Measurements from ENCODE around the gene NISCH.

Gene NISCH

DNA sequence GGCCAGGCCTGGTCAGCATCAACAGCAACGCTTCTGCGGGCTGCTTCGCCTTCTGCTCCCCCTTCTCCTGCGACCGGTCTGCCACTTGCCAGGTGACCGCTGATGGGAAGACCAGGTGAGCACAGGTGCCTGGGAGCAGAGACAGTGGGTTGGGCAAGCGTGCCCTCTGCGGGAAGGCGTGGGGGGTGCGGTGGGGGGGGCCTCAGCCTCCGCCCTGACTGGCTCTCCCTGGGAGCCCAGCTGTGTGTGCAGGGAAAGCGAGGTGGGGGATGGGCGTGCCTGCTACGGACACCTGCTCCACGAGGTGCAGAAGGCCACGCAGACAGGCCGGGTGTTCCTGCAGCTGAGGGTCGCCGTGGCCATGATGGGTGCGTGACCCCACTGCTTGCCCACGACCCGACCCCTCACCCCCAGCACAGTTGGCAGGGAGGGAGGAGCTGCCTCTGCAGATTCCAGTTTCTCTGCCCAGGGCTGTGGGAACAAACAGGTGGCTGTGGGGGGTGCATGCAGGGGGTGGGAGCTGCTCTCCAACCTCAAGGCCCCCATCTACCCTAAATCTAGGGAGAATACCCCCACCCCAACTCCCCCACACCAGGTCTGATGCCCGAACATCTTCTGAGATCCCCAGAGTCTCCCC, 48.5 kb downstream of the NISCH start:
- no peak overlapping the region for H3K27ac ChIP-seq (ENCODE audit: low read length)
- H3K9me3 ChIP-seq (ENCODE audit: control insufficient read depth, low read depth, low read length): no peaks in the 10 kb centered on the region
- no peaks in the 10 kb centered on the region for H3K36me3 ChIP-seq (ENCODE audit: control insufficient read depth, low read depth, low read length)
- H3K27me3 ChIP-seq (ENCODE audit: control insufficient read depth, insufficient read depth, low read length): no peaks in the 10 kb centered on the region
- no peak overlapping the region for H3K4me3 ChIP-seq (ENCODE audit: low read length)
- no peaks in the 10 kb centered on the region for H3K4me1 ChIP-seq (ENCODE audit: control insufficient read depth, low read depth, low read length)
- H3K9ac ChIP-seq (ENCODE audit: low read length): no peak overlapping the region

DNA sequence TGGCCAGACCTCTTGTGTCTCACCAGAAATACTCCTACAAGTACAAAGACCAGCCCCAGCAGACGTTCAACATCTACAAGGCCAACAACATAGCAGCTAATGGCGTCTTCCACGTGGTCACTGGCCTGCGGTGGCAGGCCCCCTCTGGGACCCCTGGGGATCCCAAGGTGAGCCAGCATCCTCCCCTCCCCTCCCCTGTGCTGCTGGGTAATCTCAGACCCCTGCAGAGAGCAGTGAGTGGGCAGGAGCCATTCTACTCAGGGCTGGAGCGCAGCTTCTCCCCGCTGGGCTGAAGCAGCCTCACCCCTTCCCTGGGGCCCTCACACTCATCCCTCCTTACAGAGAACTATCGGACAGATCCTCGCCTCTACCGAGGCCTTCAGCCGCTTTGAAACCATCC, 49.6 kb downstream of the NISCH start:
- Histone ChIP-seq H3K9me3 (ENCODE audit: control insufficient read depth, low read depth, low read length) (no peaks in the 10 kb centered on the region), H3K4me3 (ENCODE audit: low read length) (no peak overlapping the region), H3K27ac (ENCODE audit: low read length) (no peak overlapping the region), H3K9ac (ENCODE audit: low read length) (no peak overlapping the region), H3K27me3 (ENCODE audit: control insufficient read depth, insufficient read depth, low read length) (no peaks in the 10 kb centered on the region), H3K4me1 (ENCODE audit: control insufficient read depth, low read depth, low read length) (no peaks in the 10 kb centered on the region), H3K36me3 (ENCODE audit: control insufficient read depth, low read depth, low read length) (no peaks in the 10 kb centered on the region)

DNA sequence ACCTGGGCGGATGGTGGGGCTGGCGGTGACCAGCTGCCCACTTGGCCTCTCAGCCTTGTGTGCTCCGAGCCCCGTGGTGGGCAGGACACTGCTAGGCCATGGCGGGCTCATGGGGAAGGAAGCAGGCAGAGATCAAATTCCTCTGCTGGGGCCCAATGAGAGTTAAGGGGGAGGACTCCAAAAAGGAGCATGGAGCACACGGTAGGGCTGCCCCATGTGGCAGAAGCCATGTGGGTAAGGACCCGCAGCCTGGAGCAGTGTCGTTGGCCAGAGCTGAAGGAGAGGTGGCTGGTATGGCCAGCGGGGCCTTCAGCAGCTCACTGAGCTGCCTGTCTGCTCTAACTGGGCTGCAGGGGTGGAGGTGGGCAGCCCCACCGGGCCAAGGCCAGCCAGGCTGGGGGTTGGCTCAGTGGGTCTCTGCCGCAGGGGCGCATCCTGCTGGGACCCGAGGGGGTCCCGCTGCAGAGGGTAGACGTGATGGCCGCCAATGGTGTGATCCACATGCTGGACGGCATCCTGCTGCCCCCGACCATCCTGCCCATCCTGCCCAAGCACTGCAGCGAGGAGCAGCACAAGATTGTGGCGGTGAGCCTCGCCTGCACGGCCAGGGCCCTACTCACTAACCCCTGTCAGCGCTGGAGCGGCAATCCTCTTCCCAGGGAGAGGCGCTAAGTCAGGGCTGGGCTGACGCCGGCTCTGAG, 51.0 kb downstream of the NISCH start:
- Histone ChIP-seq H3K27ac (ENCODE audit: low read length) (no peak overlapping the region), H3K36me3 (ENCODE audit: control insufficient read depth, low read depth, low read length) (no peaks in the 10 kb centered on the region), H3K9me3 (ENCODE audit: control insufficient read depth, low read depth, low read length) (no peaks in the 10 kb centered on the region), H3K4me1 (ENCODE audit: control insufficient read depth, low read depth, low read length) (no peaks in the 10 kb centered on the region), H3K4me3 (ENCODE audit: low read length) (no peak overlapping the region), H3K9ac (ENCODE audit: low read length) (no peak overlapping the region), H3K27me3 (ENCODE audit: control insufficient read depth, insufficient read depth, low read length) (no peaks in the 10 kb centered on the region)

DNA sequence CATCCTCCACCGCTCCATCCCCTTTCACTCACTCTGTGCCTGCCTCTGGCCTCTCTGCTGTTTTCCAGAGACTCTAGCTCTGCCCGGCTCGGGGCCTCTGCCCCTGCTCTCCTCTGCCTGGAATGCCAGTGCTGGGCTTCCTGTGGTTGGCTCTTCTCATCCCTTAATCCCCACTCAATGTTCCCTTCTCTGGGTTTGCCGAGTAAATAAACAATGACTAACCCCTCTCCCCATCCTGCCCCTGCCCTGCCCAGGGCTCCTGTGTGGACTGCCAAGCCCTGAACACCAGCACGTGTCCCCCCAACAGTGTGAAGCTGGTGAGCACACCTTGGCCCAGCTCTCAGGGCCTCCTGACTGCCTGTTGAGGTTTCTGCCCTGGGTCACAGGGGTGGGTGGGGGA, 52.0 kb downstream of the NISCH start:
- Histone ChIP-seq H3K27ac (ENCODE audit: low read length) (no peak overlapping the region), H3K36me3 (ENCODE audit: control insufficient read depth, low read depth, low read length) (no peaks in the 10 kb centered on the region), H3K4me3 (ENCODE audit: low read length) (no peak overlapping the region), H3K27me3 (ENCODE audit: control insufficient read depth, insufficient read depth, low read length) (no peaks in the 10 kb centered on the region), H3K4me1 (ENCODE audit: control insufficient read depth, low read depth, low read length) (no peaks in the 10 kb centered on the region), H3K9ac (ENCODE audit: low read length) (no peak overlapping the region), H3K9me3 (ENCODE audit: control insufficient read depth, low read depth, low read length) (no peaks in the 10 kb centered on the region)

DNA sequence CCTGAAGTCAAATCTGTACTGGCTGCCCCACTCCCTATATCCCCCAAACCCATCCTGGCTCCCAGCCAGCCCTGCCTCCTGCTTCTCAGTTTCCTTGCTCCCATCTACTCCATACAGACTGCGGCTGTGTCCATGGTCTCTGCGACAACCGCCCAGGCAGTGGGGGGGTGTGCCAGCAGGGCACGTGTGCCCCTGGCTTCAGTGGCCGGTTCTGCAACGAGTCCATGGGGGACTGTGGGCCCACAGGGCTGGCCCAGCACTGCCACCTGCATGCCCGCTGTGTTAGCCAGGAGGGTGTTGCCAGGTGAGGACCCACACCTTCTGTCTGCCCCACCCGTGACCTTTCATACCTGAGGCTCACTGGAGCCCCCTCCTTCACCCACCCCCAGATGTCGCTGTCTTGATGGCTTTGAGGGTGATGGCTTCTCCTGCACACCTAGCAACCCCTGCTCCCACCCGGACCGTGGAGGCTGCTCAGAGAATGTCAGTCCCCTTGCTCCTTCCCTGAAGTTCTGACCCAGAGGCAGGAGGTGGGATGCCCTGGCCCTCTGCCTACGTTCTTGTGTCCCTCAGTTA, 54.4 kb downstream of the NISCH start:
- Histone ChIP-seq H3K4me3 (ENCODE audit: low read length) (no peak overlapping the region), H3K27ac (ENCODE audit: low read length) (no peak overlapping the region), H3K4me1 (ENCODE audit: control insufficient read depth, low read depth, low read length) (no peaks in the 10 kb centered on the region), H3K27me3 (ENCODE audit: control insufficient read depth, insufficient read depth, low read length) (no peaks in the 10 kb centered on the region), H3K9ac (ENCODE audit: low read length) (no peak overlapping the region), H3K9me3 (ENCODE audit: control insufficient read depth, low read depth, low read length) (no peaks in the 10 kb centered on the region), H3K36me3 (ENCODE audit: control insufficient read depth, low read depth, low read length) (no peaks in the 10 kb centered on the region)

DNA sequence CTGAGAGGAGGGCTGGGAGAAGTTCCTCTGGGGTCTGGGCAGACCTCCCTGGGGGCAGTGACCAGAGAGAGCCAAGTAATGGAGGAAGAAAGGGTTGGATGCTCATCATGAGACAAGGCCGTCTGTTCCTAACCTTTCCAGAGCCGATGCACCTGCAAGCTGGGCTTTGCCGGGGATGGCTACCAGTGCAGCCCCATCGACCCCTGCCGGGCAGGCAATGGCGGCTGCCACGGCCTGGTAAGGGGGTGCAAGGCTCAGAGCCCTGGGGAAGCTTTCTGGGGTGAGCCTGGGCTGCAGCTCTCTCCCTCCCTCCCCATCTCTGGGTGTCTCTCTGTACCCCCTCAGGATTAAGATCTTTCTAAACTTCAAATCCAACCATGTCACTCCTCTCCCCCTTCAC, 56.1 kb downstream of the NISCH start:
- Histone ChIP-seq H3K36me3 (ENCODE audit: control insufficient read depth, low read depth, low read length) (no peaks in the 10 kb centered on the region), H3K27me3 (ENCODE audit: control insufficient read depth, insufficient read depth, low read length) (no peaks in the 10 kb centered on the region), H3K9me3 (ENCODE audit: control insufficient read depth, low read depth, low read length) (no peaks in the 10 kb centered on the region), H3K4me1 (ENCODE audit: control insufficient read depth, low read depth, low read length) (no peaks in the 10 kb centered on the region), H3K9ac (ENCODE audit: low read length) (no peak overlapping the region), H3K27ac (ENCODE audit: low read length) (no peak overlapping the region), H3K4me3 (ENCODE audit: low read length) (no peak overlapping the region)

DNA sequence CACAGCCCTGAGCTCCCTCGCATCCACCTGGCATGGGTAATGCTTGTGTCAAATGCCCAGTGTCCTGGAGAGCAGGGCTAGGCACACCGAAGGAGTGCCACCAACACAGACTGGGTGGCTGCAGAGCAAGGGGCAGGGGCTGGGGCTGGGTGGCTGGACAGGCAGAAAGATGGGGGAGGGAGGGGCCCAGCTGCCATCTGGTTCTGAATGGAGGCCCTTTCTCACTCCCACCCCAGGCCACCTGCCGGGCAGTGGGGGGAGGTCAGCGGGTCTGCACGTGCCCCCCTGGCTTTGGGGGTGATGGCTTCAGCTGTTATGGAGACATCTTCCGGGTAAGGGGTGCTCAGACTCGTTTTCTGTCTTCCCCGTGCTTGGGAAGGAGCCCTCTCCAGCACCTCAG, 56.7 kb downstream of the NISCH start:
- Histone ChIP-seq H3K9me3 (ENCODE audit: control insufficient read depth, low read depth, low read length) (no peaks in the 10 kb centered on the region), H3K36me3 (ENCODE audit: control insufficient read depth, low read depth, low read length) (no peaks in the 10 kb centered on the region), H3K27me3 (ENCODE audit: control insufficient read depth, insufficient read depth, low read length) (no peaks in the 10 kb centered on the region), H3K4me3 (ENCODE audit: low read length) (no peak overlapping the region), H3K9ac (ENCODE audit: low read length) (no peak overlapping the region), H3K4me1 (ENCODE audit: control insufficient read depth, low read depth, low read length) (no peaks in the 10 kb centered on the region), H3K27ac (ENCODE audit: low read length) (no peak overlapping the region)

DNA sequence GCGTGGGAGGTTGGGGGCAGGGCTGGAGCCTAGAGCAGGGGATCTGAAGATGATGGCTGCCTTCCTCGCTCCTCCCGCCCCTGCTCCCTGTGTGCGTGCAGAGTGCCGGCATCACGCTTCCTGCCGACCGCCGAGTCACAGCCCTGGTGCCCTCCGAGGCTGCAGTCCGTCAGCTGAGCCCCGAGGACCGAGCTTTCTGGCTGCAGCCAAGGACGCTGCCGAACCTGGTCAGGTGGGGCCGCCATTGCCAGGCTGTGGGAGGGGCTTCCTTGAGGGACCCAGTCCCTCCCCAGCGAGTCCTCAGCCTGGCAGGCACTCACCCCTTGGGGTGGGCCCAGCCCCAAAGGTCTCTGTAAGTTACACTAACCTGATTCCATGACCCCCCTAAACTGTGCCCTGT, 57.3 kb downstream of the NISCH start:
- Histone ChIP-seq H3K27ac (ENCODE audit: low read length) (no peak overlapping the region), H3K4me1 (ENCODE audit: control insufficient read depth, low read depth, low read length) (no peaks in the 10 kb centered on the region), H3K36me3 (ENCODE audit: control insufficient read depth, low read depth, low read length) (no peaks in the 10 kb centered on the region), H3K4me3 (ENCODE audit: low read length) (no peak overlapping the region), H3K27me3 (ENCODE audit: control insufficient read depth, insufficient read depth, low read length) (peaks cover under 1% of the 10 kb centered on the region), H3K9ac (ENCODE audit: low read length) (no peak overlapping the region), H3K9me3 (ENCODE audit: control insufficient read depth, low read depth, low read length) (no peaks in the 10 kb centered on the region)

DNA sequence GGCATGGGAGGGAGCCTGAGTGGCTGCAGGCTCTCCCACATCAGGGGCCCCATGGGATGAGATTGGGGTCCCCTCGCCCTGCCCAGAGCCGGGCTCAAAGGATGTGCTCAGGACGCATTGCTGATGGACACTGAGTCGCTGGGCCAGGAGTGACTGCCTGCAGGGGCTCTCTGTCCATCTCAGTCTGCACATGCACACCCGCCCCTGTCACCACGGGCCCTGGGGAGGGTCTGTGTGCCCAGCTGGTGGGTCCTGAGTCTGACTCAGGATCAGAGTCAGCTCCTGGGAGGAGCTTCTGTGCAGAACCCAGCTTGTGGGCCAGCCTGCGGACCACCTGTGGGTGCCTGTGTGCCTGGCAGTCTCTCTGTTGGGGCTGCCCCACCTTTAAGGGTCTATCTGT, 57.9 kb downstream of the NISCH start:
- Histone ChIP-seq H3K9me3 (ENCODE audit: control insufficient read depth, low read depth, low read length) (no peaks in the 10 kb centered on the region), H3K27ac (ENCODE audit: low read length) (no peak overlapping the region), H3K36me3 (ENCODE audit: control insufficient read depth, low read depth, low read length) (no peaks in the 10 kb centered on the region), H3K27me3 (ENCODE audit: control insufficient read depth, insufficient read depth, low read length) (peaks cover 6% of the 10 kb centered on the region), H3K4me1 (ENCODE audit: control insufficient read depth, low read depth, low read length) (no peaks in the 10 kb centered on the region), H3K4me3 (ENCODE audit: low read length) (no peak overlapping the region), H3K9ac (ENCODE audit: low read length) (no peak overlapping the region)

DNA sequence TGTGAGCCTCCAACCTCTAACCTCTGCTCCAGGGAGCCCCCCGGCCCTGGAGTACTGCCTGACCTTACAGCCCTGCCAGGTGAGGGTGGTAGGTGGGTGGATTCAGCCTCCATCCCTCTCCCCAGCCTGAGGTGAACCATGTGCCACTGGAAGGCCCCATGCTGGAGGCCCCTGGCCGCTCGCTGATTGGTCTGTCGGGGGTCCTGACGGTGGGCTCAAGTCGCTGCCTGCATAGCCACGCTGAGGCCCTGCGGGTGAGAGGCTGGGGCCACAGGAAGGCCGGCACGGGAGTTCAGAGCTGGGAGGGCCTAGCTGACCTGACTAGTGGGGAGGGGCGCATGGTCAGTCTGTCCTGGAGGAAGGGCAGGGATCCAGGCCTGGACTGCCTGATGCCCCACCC, 59.2 kb downstream of the NISCH start:
- H3K27ac ChIP-seq (ENCODE audit: low read length): no peak overlapping the region
- no peaks in the 10 kb centered on the region for H3K4me1 ChIP-seq (ENCODE audit: control insufficient read depth, low read depth, low read length)
- no peak overlapping the region for H3K9ac ChIP-seq (ENCODE audit: low read length)
- H3K9me3 ChIP-seq (ENCODE audit: control insufficient read depth, low read depth, low read length): no peaks in the 10 kb centered on the region
- no peaks in the 10 kb centered on the region for H3K36me3 ChIP-seq (ENCODE audit: control insufficient read depth, low read depth, low read length)
- H3K27me3 ChIP-seq (ENCODE audit: control insufficient read depth, insufficient read depth, low read length): peaks cover 6% of the 10 kb centered on the region
- H3K4me3 ChIP-seq (ENCODE audit: low read length): no peak overlapping the region

DNA sequence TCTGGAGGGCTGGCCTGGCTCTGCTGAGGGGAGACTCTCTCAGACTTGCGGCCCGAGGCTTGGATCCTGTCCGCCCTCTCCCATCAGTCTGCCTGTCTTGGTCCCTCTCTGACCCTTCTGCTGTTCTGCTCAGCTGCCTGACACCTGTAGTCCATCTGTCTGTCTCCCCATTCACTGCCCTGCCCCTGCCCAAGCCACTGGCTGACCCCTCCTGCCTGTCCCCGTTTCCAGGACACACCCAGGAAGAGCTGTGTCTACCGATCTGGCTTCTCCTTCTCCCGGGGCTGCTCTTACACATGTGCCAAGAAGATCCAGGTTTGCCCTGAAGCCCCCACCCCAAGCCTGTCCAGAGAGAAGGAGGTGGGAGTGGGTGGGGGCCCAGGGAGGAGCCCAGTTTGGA, 59.8 kb downstream of the NISCH start:
- H3K9me3 ChIP-seq (ENCODE audit: control insufficient read depth, low read depth, low read length): no peaks in the 10 kb centered on the region
- H3K27ac ChIP-seq (ENCODE audit: low read length): no peak overlapping the region
- no peak overlapping the region for H3K9ac ChIP-seq (ENCODE audit: low read length)
- peaks cover 6% of the 10 kb centered on the region for H3K27me3 ChIP-seq (ENCODE audit: control insufficient read depth, insufficient read depth, low read length)
- no peaks in the 10 kb centered on the region for H3K4me1 ChIP-seq (ENCODE audit: control insufficient read depth, low read depth, low read length)
- H3K36me3 ChIP-seq (ENCODE audit: control insufficient read depth, low read depth, low read length): no peaks in the 10 kb centered on the region
- H3K4me3 ChIP-seq (ENCODE audit: low read length): no peak overlapping the region
